Measurements from ENCODE around the gene ANKRD40CL.

ANKRD40CL gene

DNA sequence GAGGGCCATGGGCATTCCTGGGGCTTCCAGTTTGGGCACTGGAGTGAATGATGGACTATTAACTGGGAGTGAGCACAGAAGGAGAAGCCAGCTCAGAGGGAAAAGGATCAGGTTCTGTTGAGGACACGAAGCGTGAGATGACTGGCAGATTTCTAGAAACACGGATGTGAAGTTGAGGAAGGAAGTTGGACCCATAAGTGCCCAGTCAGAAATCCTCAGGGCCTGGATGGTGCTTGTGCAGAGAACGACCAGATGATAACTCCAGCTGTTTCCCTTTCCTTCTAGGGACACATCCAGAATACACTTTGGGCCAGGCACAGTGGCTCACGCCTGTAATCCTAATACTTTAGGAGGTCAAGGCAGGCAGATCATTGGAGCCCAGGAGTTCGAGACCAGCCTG is 23.3 kb upstream of the ANKRD40CL start:
- Histone ChIP-seq H3K9ac (ENCODE audit: low read length) (no peak overlapping the region), H2AFZ (ENCODE audit: insufficient read depth, low read length, poor library complexity) (no peak overlapping the region), H3K14ac (ENCODE audit: low read length) (peak overlapping the region; percentile 46), H2BK12ac (ENCODE audit: low read length) (peak overlapping the region; percentile 61), H3K4ac (ENCODE audit: low read depth, low read length) (no peak overlapping the region), H3K4me3 (ENCODE audit: low read depth, low read length) (no peak overlapping the region), H4K12ac (ENCODE audit: low read depth, low read length) (peak overlapping the region; percentile 22), H3K9me3 (ENCODE audit: insufficient read depth, low read depth, low read length) (no peaks in the 10 kb centered on the region), H2BK5ac (ENCODE audit: low read depth, low read length, poor library complexity) (no peak overlapping the region), H3K79me2 (ENCODE audit: control insufficient read depth, insufficient read depth, low read length, poor library complexity) (no peaks in the 10 kb centered on the region), H4K91ac (ENCODE audit: low read depth, low read length) (peak overlapping the region; percentile 75), H3K23ac (ENCODE audit: low read length) (no peak overlapping the region), H3K4me2 (ENCODE audit: low read length) (no peak overlapping the region), H2BK120ac (ENCODE audit: insufficient read depth, low read length, poor library complexity) (no peak overlapping the region), H4K8ac (ENCODE audit: low read depth, low read length) (peak overlapping the region; percentile 36), H3K27ac (ENCODE audit: low read depth, low read length) (no peak overlapping the region), H3K4me1 (ENCODE audit: control insufficient read depth in 1 of 2, insufficient read depth in 2 of 2, low read length in 2 of 2) (peaks cover 6 to 8% of the 10 kb centered on the region in 2 experiments), H2AK5ac (ENCODE audit: low read length) (no peak overlapping the region), H3K18ac (ENCODE audit: low read length) (no peak overlapping the region), H3K27me3 (ENCODE audit: insufficient read depth, low read length) (no peaks in the 10 kb centered on the region), H3K79me1 (ENCODE audit: low read length) (peaks cover 4% of the 10 kb centered on the region), H3K36me3 (ENCODE audit: control insufficient read depth in 1 of 2, insufficient read depth in 2 of 2, low read length in 2 of 2) (no peaks in the 10 kb centered on the region)
- DNase-seq = no peak
- WGBS (ENCODE audit: extremely low coverage, insufficient coverage, insufficient read length) = no CpG with 5 or more reads among the region's 6 CpGs

DNA sequence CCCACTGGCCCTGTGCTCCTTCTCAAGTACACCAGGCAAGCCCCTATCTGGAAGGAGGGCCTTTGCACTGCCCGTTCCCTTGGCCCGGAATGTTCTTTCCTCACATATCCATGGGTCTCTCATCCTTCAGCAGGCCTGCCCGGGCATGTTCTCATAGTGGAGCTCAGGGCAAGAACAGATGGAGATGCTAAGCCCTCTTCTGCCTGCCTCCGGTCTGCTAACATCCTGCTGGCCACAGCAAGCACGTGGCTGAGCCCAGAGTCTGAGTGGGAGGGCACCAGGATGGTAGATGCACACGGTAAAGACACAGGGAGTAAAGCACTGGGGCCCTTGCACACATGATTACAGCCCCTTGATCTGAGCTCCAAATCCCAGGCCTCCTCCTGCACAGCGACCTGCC is 19.8 kb upstream of the ANKRD40CL start:
- no peaks in the 10 kb centered on the region for H3K27me3 ChIP-seq (ENCODE audit: insufficient read depth, low read length)
- no CpG with 5 or more reads among the region's 7 CpGs for WGBS (ENCODE audit: extremely low coverage, insufficient coverage, insufficient read length)
- H3K79me2 ChIP-seq (ENCODE audit: control insufficient read depth, insufficient read depth, low read length, poor library complexity) = no peaks in the 10 kb centered on the region

DNA sequence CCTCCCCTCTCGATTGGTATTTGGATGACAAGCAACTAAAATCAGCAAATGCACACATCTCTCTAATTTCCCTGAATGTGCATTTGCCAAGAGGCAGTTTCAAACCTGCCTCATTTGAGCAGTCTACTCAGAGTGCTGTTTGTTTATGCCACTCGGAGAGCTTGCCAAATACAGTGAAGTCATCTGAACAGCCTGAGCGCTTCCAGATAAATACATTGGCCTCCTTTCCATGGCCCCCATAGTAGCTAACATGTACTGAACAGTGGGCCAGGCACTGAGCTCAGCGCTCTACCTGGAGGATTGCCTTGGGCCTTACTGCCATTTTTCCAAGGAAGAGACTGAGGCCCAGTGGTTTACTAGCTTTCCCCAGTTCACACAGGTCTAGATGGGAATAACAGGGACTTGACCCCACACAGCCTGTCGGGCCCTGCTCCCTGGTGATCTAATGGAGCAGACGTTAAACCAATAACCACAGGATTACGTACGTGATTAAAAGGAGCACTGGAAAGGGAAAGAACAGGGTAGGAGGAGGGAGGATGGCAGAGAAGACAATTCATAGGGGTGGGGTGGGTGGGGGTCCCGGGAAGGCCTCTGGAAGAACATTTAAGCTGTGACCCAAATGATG is 18.7 kb upstream of the ANKRD40CL start:
- no peak overlapping the region for H3K4me2 ChIP-seq (ENCODE audit: low read length)

More for the DNA sequence above, 19.8 kb upstream of the ANKRD40CL start:
- no peak overlapping the region for H2BK5ac ChIP-seq (ENCODE audit: low read depth, low read length, poor library complexity)
- peaks cover 4% of the 10 kb centered on the region for H3K79me1 ChIP-seq (ENCODE audit: low read length)
- no peak overlapping the region for H3K23ac ChIP-seq (ENCODE audit: low read length)
- no peaks in the 10 kb centered on the region for H3K36me3 ChIP-seq (ENCODE audit: control insufficient read depth in 1 of 2, insufficient read depth in 2 of 2, low read length in 2 of 2)
- no peak overlapping the region for H4K12ac ChIP-seq (ENCODE audit: low read depth, low read length)
- no peak overlapping the region for H2BK12ac ChIP-seq (ENCODE audit: low read length)
- no peaks in the 10 kb centered on the region for H3K9me3 ChIP-seq (ENCODE audit: insufficient read depth, low read depth, low read length)
- no peak overlapping the region for H3K18ac ChIP-seq (ENCODE audit: low read length)
- H3K9ac ChIP-seq (ENCODE audit: low read length) = no peak overlapping the region
- peaks cover 6 to 8% of the 10 kb centered on the region in 2 experiments for H3K4me1 ChIP-seq (ENCODE audit: control insufficient read depth in 1 of 2, insufficient read depth in 2 of 2, low read length in 2 of 2)
- H2AK5ac ChIP-seq (ENCODE audit: low read length) = no peak overlapping the region
- no peak overlapping the region for H3K4me3 ChIP-seq (ENCODE audit: low read depth, low read length)
- no peak overlapping the region for H3K4me2 ChIP-seq (ENCODE audit: low read length)
- H2AFZ ChIP-seq (ENCODE audit: insufficient read depth, low read length, poor library complexity) = no peak overlapping the region
- H4K8ac ChIP-seq (ENCODE audit: low read depth, low read length) = peak overlapping the region; percentile 6
- H3K4ac ChIP-seq (ENCODE audit: low read depth, low read length) = no peak overlapping the region
- DNase-seq = peak in 1 of 2 donors; percentile 34
- peak overlapping the region; percentile 55 for H4K91ac ChIP-seq (ENCODE audit: low read depth, low read length)
- no peak overlapping the region for H3K14ac ChIP-seq (ENCODE audit: low read length)
- H2BK120ac ChIP-seq (ENCODE audit: insufficient read depth, low read length, poor library complexity) = no peak overlapping the region
- no peak overlapping the region for H3K27ac ChIP-seq (ENCODE audit: low read depth, low read length)

DNA sequence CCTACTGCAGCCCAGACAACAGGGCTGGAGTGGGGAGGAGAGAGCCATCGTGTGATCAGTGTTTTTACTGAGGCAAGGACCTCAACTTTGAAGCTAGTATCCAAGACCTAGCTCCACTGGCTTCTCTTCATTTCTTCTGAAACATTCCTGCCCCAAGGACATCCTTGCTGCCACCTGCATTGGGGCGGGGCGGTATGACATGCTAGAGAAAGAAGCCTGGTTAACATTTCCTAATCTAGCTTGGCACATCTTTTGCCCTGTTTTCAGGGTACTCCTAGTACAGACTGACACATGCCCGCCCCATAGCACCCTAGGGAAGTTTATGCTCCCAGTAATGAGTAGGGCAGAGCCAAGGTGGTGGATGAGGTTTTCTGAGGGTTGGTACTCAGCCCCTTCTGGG is 17.8 kb upstream of the ANKRD40CL start:
- peak overlapping the region; percentile 8 for H2BK12ac ChIP-seq (ENCODE audit: low read length)
- no peaks in the 10 kb centered on the region for H3K9me3 ChIP-seq (ENCODE audit: insufficient read depth, low read depth, low read length)
- no peak overlapping the region for H3K9ac ChIP-seq (ENCODE audit: low read length)
- no CpG with 5 or more reads among the region's 4 CpGs for WGBS (ENCODE audit: extremely low coverage, insufficient coverage, insufficient read length)
- H3K27me3 ChIP-seq (ENCODE audit: insufficient read depth, low read length) = no peaks in the 10 kb centered on the region
- H4K12ac ChIP-seq (ENCODE audit: low read depth, low read length) = no peak overlapping the region
- peaks cover 0 to 1% of the 10 kb centered on the region in 2 experiments for H3K4me1 ChIP-seq (ENCODE audit: control insufficient read depth in 1 of 2, insufficient read depth in 2 of 2, low read length in 2 of 2)
- DNase-seq = peak; percentile 27 to 59
- no peak overlapping the region for H3K14ac ChIP-seq (ENCODE audit: low read length)
- H3K23ac ChIP-seq (ENCODE audit: low read length) = no peak overlapping the region
- H3K27ac ChIP-seq (ENCODE audit: low read depth, low read length) = no peak overlapping the region
- H3K4me3 ChIP-seq (ENCODE audit: low read depth, low read length) = no peak overlapping the region
- H2AK5ac ChIP-seq (ENCODE audit: low read length) = peak overlapping the region; percentile 16
- H3K4me2 ChIP-seq (ENCODE audit: low read length) = no peak overlapping the region
- no peaks in the 10 kb centered on the region for H3K79me2 ChIP-seq (ENCODE audit: control insufficient read depth, insufficient read depth, low read length, poor library complexity)
- no peak overlapping the region for H2BK5ac ChIP-seq (ENCODE audit: low read depth, low read length, poor library complexity)
- H2BK120ac ChIP-seq (ENCODE audit: insufficient read depth, low read length, poor library complexity) = no peak overlapping the region
- H3K18ac ChIP-seq (ENCODE audit: low read length) = no peak overlapping the region
- no peak overlapping the region for H3K4ac ChIP-seq (ENCODE audit: low read depth, low read length)
- no peak overlapping the region for H4K8ac ChIP-seq (ENCODE audit: low read depth, low read length)
- no peaks in the 10 kb centered on the region for H3K79me1 ChIP-seq (ENCODE audit: low read length)
- H3K36me3 ChIP-seq (ENCODE audit: control insufficient read depth in 1 of 2, insufficient read depth in 2 of 2, low read length in 2 of 2) = no peaks in the 10 kb centered on the region
- H2AFZ ChIP-seq (ENCODE audit: insufficient read depth, low read length, poor library complexity) = no peak overlapping the region
- no peak overlapping the region for H4K91ac ChIP-seq (ENCODE audit: low read depth, low read length)

More for the DNA sequence above, 18.7 kb upstream of the ANKRD40CL start:
- H3K4ac ChIP-seq (ENCODE audit: low read depth, low read length) = no peak overlapping the region
- no peak overlapping the region for H3K9ac ChIP-seq (ENCODE audit: low read length)
- H2AFZ ChIP-seq (ENCODE audit: insufficient read depth, low read length, poor library complexity) = no peak overlapping the region
- no CpG with 5 or more reads among the region's 9 CpGs for WGBS (ENCODE audit: extremely low coverage, insufficient coverage, insufficient read length)
- no peak for DNase-seq
- H3K9me3 ChIP-seq (ENCODE audit: insufficient read depth, low read depth, low read length) = no peaks in the 10 kb centered on the region
- H3K18ac ChIP-seq (ENCODE audit: low read length) = no peak overlapping the region
- H3K27me3 ChIP-seq (ENCODE audit: insufficient read depth, low read length) = no peaks in the 10 kb centered on the region
- no peak overlapping the region for H3K23ac ChIP-seq (ENCODE audit: low read length)
- peak overlapping the region; percentile 7 for H2BK120ac ChIP-seq (ENCODE audit: insufficient read depth, low read length, poor library complexity)
- peaks cover 4% of the 10 kb centered on the region for H3K79me1 ChIP-seq (ENCODE audit: low read length)
- H4K8ac ChIP-seq (ENCODE audit: low read depth, low read length) = no peak overlapping the region
- H3K4me3 ChIP-seq (ENCODE audit: low read depth, low read length) = no peak overlapping the region
- H4K91ac ChIP-seq (ENCODE audit: low read depth, low read length) = no peak overlapping the region
- no peak overlapping the region for H4K12ac ChIP-seq (ENCODE audit: low read depth, low read length)
- no peak overlapping the region for H2BK5ac ChIP-seq (ENCODE audit: low read depth, low read length, poor library complexity)
- no peak overlapping the region for H2AK5ac ChIP-seq (ENCODE audit: low read length)
- H2BK12ac ChIP-seq (ENCODE audit: low read length) = no peak overlapping the region
- peaks cover 6 to 8% of the 10 kb centered on the region in 2 experiments for H3K4me1 ChIP-seq (ENCODE audit: control insufficient read depth in 1 of 2, insufficient read depth in 2 of 2, low read length in 2 of 2)
- no peaks in the 10 kb centered on the region for H3K79me2 ChIP-seq (ENCODE audit: control insufficient read depth, insufficient read depth, low read length, poor library complexity)
- H3K27ac ChIP-seq (ENCODE audit: low read depth, low read length) = no peak overlapping the region
- H3K36me3 ChIP-seq (ENCODE audit: control insufficient read depth in 1 of 2, insufficient read depth in 2 of 2, low read length in 2 of 2) = no peaks in the 10 kb centered on the region
- no peak overlapping the region for H3K14ac ChIP-seq (ENCODE audit: low read length)

Data from trophoblast cell (in vitro differentiated cells and primary cell).